ENCODE data around the gene EFHC2. TPM values are rescaled to one million over a fixed set of nuclear protein-coding genes. Genes with fewer than 3 reads are reported as not detected.
"Not testable (repeated sequence)": the region's sequence is repeated elsewhere in the genome, so short reads cannot be mapped to it uniquely, and the experiment has no call there.

EFHC2 gene
- polyA plus RNA-seq, 1 of the 3 experiments (the other 2 are of a cell fraction): 0.03 TPM

DNA sequence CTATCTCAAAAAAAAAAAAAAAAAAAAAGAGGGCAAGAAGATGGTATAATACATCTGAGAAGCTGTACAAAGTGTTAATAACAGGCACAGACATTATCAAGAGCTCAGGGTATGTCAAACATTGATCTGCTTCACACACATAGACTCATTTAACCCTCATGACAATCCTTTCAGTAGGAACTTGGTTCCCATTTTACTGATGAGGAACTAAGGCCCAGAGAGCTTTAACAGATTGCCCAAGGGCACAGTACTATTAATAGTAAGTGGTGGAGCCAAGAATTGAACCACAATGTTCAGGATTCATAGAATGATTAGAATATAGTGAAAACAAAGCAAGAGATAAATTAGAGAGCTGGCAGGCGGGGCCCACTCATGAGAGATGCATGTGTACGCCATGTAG is 154.4 kb downstream of the EFHC2 start:
- Histone ChIP-seq H4K20me1 (ENCODE audit: insufficient read depth) (no peaks in the 10 kb centered on the region), H3K27ac (ENCODE audit: low read depth in 2 of 2, low read length in 1 of 2) (no peak overlapping the region), H3K79me2 (ENCODE audit: insufficient read depth) (no peaks in the 10 kb centered on the region), H3K4me1 (ENCODE audit: control insufficient read depth in 1 of 2, insufficient read depth in 2 of 2, low read depth in 1 of 2, low read length in 1 of 2) (no peaks in the 10 kb centered on the region), H3K9me2 (no peaks in the 10 kb centered on the region), H3K4me2 (no peak overlapping the region), H3K4me3 (ENCODE audit: low read depth in 2 of 2, low read length in 1 of 2) (no peak overlapping the region), H2AFZ (ENCODE audit: low read depth) (no peak overlapping the region), H3K9ac (no peak overlapping the region), H3K27me3 (ENCODE audit: insufficient read depth) (no peaks in the 10 kb centered on the region; the same call in 1 of the 2 replicates), H3F3A (replicated peaks; ENCODE audit: insufficient read depth) (no peaks in the 10 kb centered on the region), H3K36me3 (replicated peaks in 1 of 2; ENCODE audit: control insufficient read depth in 1 of 2, insufficient read depth in 2 of 2, low read length in 1 of 2) (no peaks in the 10 kb centered on the region), H3K9me3 (no peaks in the 10 kb centered on the region)
- CTCF ChIA-PET: no interaction called here
- POLR2A ChIA-PET: no interaction called here
- DNase-seq: no peak
- 28% methylated on average over 2 of the region's 2 CpGs for WGBS (ENCODE audit: low lambda C conversion rate)
- TF ChIP-seq CHD2 (IDR thresholded peaks at IDR 0.05; ENCODE audit: low read length, partially characterized antibody): no peak
- no peak for TF ChIP-seq RAD21 (IDR thresholded peaks at IDR 0.05; ENCODE audit: low read length)
- TF ChIP-seq RCOR1 (IDR thresholded peaks at IDR 0.05; ENCODE audit: low read length): no peak
- TF ChIP-seq TCF12 (IDR thresholded peaks at IDR 0.05): no peak

GRCh38 chrX:44187915-44188314 is 155.6 kb downstream of the EFHC2 start:
- CTCF ChIA-PET: interaction anchor here (0.8 kb wide), 1 partner anchor 14 kb away, joined by 3 read pairs; no protein-coding TSS in a partner anchor
- H2AFZ ChIP-seq (ENCODE audit: low read depth); H3K9me2 ChIP-seq; H3K4me3 ChIP-seq (ENCODE audit: low read depth in 2 of 2, low read length in 1 of 2); H3F3A ChIP-seq (replicated peaks; ENCODE audit: insufficient read depth); H3K36me3 ChIP-seq (replicated peaks in 1 of 2; ENCODE audit: control insufficient read depth in 1 of 2, insufficient read depth in 2 of 2, low read length in 1 of 2); H3K27ac ChIP-seq (ENCODE audit: low read depth in 2 of 2, low read length in 1 of 2); DNase-seq; POLR2A ChIA-PET; H3K9ac ChIP-seq; H3K4me2 ChIP-seq; H3K79me2 ChIP-seq (ENCODE audit: insufficient read depth); H3K27me3 ChIP-seq (ENCODE audit: insufficient read depth); H3K9me3 ChIP-seq; H3K4me1 ChIP-seq (ENCODE audit: control insufficient read depth in 1 of 2, insufficient read depth in 2 of 2, low read depth in 1 of 2, low read length in 1 of 2); H4K20me1 ChIP-seq (ENCODE audit: insufficient read depth): not testable (repeated sequence)
- WGBS (ENCODE audit: low lambda C conversion rate): 25% methylated on average over 5 of the region's 5 CpGs

GRCh38 chrX:44183329-44183728 is 160.1 kb downstream of the EFHC2 start:
- DNase-seq: no peak
- Histone ChIP-seq H3K27ac (ENCODE audit: low read depth in 2 of 2, low read length in 1 of 2) (no peak overlapping the region), H3F3A (replicated peaks; ENCODE audit: insufficient read depth) (no peaks in the 10 kb centered on the region), H3K79me2 (ENCODE audit: insufficient read depth) (no peaks in the 10 kb centered on the region), H3K9me3 (no peaks in the 10 kb centered on the region), H3K36me3 (replicated peaks in 1 of 2; ENCODE audit: control insufficient read depth in 1 of 2, insufficient read depth in 2 of 2, low read length in 1 of 2) (no peaks in the 10 kb centered on the region), H3K9ac (no peak overlapping the region), H3K4me1 (ENCODE audit: control insufficient read depth in 1 of 2, insufficient read depth in 2 of 2, low read depth in 1 of 2, low read length in 1 of 2) (no peaks in the 10 kb centered on the region), H4K20me1 (ENCODE audit: insufficient read depth) (no peaks in the 10 kb centered on the region), H3K4me3 (ENCODE audit: low read depth in 2 of 2, low read length in 1 of 2) (no peak overlapping the region), H3K4me2 (no peak overlapping the region), H3K9me2 (no peaks in the 10 kb centered on the region), H3K27me3 (ENCODE audit: insufficient read depth) (no peaks in the 10 kb centered on the region), H2AFZ (ENCODE audit: low read depth) (no peak overlapping the region)
- 38% methylated on average over 2 of the region's 2 CpGs for WGBS (ENCODE audit: low lambda C conversion rate)
- TF ChIP-seq GATA2 (CRISPR knock-in tag; IDR thresholded peaks at IDR 0.05) (no peak), MXI1 (IDR thresholded peaks at IDR 0.05; ENCODE audit: low read depth, low read length) (no peak)
- ChIA-PET CTCF (no interaction called here), POLR2A (no interaction called here)

DNA sequence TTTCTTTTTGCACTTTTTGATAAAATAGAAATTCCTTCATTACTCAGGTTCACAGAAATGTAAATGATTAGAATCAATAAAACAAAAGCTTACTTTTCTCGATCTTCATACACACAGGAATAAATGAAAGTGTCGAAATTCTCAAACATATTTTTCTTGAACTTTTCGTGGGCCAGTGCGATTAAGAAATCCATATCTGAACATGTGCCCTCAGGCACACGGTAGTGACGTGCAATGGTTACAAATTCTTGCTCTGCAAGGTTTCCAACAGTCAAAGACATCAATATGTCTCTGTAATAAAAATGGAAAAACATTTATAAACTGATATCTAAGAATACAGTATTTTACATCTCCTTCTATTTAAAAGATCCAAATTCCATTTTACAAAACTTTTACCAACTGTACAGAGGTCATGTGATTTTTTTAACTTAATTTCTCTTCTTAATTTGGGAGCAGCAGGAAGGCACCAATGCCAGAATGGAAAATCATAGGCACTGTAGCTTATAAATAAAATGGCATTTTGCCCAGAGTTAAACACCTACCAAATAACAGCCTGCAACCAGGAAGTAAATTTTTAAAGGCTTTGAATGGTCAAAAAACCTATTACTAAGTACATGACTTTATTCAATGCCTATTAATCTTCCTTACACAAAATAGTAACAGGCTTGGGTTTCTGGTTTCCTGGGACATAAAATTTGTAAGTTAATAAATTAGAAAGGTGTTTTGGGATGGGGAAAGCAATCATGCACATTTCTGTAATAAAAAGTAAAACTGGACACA is 165.0 kb downstream of the EFHC2 start:
- Histone ChIP-seq H2AFZ (ENCODE audit: low read depth) (no peak overlapping the region), H3K79me2 (ENCODE audit: insufficient read depth) (no peaks in the 10 kb centered on the region), H3F3A (replicated peaks; ENCODE audit: insufficient read depth) (no peaks in the 10 kb centered on the region), H3K4me3 (ENCODE audit: low read depth in 2 of 2, low read length in 1 of 2) (no peak overlapping the region), H3K36me3 (replicated peaks in 1 of 2; ENCODE audit: control insufficient read depth in 1 of 2, insufficient read depth in 2 of 2, low read length in 1 of 2) (no peaks in the 10 kb centered on the region), H3K9me3 (no peaks in the 10 kb centered on the region), H3K27ac (ENCODE audit: low read depth in 2 of 2, low read length in 1 of 2) (no peak overlapping the region), H4K20me1 (ENCODE audit: insufficient read depth) (no peaks in the 10 kb centered on the region), H3K4me1 (ENCODE audit: control insufficient read depth in 1 of 2, insufficient read depth in 2 of 2, low read depth in 1 of 2, low read length in 1 of 2) (no peaks in the 10 kb centered on the region), H3K27me3 (ENCODE audit: insufficient read depth) (no peaks in the 10 kb centered on the region), H3K9ac (no peak overlapping the region), H3K4me2 (no peak overlapping the region), H3K9me2 (no peaks in the 10 kb centered on the region)
- no peak for TF ChIP-seq USF1 (IDR thresholded peaks at IDR 0.05; ENCODE audit: borderline replicate concordance, low read depth)
- no peak for TF ChIP-seq GATA2 (CRISPR knock-in tag; IDR thresholded peaks at IDR 0.05)
- no peak for TF ChIP-seq MEF2A (IDR thresholded peaks at IDR 0.05; ENCODE audit: borderline replicate concordance, low read depth)
- TF ChIP-seq PBX3 (IDR thresholded peaks at IDR 0.05): no peak
- ChIA-PET CTCF (no interaction called here), POLR2A (no interaction called here)
- DNase-seq: no peak
- WGBS (ENCODE audit: low lambda C conversion rate): 43% methylated on average over 6 of the region's 6 CpGs

Data from SK-N-SH (cell line).